Smooth muscle cell (in vitro differentiated cells): ENCODE data around the gene BNIPL. TPM values are rescaled to one million over a fixed set of nuclear protein-coding genes. Genes with fewer than 3 reads are reported as not detected.

ENCODE experiments used
- DNase-seq: peaks from one replicate; lab custom pipeline; 2025; ENCODE audit not compliant: unreplicated experiment; lab: John Stamatoyannopoulos, UW
- H2AFZ ChIP-seq: fragments of 200-600 bp; sonication (generic); 2 replicates; pipeline ENCODE4 v1.6.0; 2016; ENCODE audit warnings: antibody characterized with exemption, low read depth, mild to moderate bottlenecking
- H3F3A ChIP-seq: fragments of 200-600 bp; sonication (generic); 2 replicates; pipeline ENCODE4 v1.6.0; 2017; ENCODE audit warnings: antibody characterized with exemption, low read depth
- H3K27ac ChIP-seq: fragments of 200-600 bp; sonication (generic); 2 replicates; pipeline ENCODE4 v1.5.1; 2016; ENCODE audit warnings: low read depth, mild to moderate bottlenecking
- H3K27me3 ChIP-seq: fragments of 200-600 bp; sonication (generic); 2 replicates; pipeline ENCODE4 v1.6.1; 2016; ENCODE audit warnings: low read depth, mild to moderate bottlenecking
- H3K36me3 ChIP-seq: fragments of 200-600 bp; sonication (generic); 2 replicates; pipeline ENCODE4 v1.5.1; 2016; ENCODE audit warnings: low read depth
- H3K4me1 ChIP-seq: fragments of 200-600 bp; sonication (generic); 2 replicates; pipeline ENCODE4 v1.5.1; 2016; ENCODE audit warnings: low read depth
- H3K4me2 ChIP-seq: fragments of 200-600 bp; sonication (generic); 2 replicates; pipeline ENCODE4 v1.6.0; 2016; ENCODE audit warnings: mild to moderate bottlenecking
- H3K4me3 ChIP-seq: fragments of 200-600 bp; sonication (generic); 2 replicates; pipeline ENCODE4 v1.5.1; 2016; ENCODE audit warnings: mild to moderate bottlenecking
- H3K79me2 ChIP-seq: fragments of 200-600 bp; sonication (generic); 2 replicates; pipeline ENCODE4 v1.6.0; 2016; ENCODE audit warnings: low read depth, mild to moderate bottlenecking
- H3K9ac ChIP-seq: fragments of 200-600 bp; sonication (generic); 2 replicates; pipeline ENCODE4 v1.6.0; 2016; ENCODE audit warnings: low read depth
- H3K9me3 ChIP-seq: fragments of 200-600 bp; sonication (generic); replicated peaks from 2 replicates; pipeline ENCODE4 v1.5.1; 2016; ENCODE audit warnings: low read depth
- H4K20me1 ChIP-seq: fragments of 200-600 bp; sonication (generic); 2 replicates; pipeline ENCODE4 v1.6.0; 2016; ENCODE audit warnings: low read depth
- CTCF ChIP-seq: fragments of 200-600 bp; sonication (generic); IDR thresholded peaks from 2 replicates; pipeline ENCODE4 v1.5.1; 2017; ENCODE audit warnings: borderline replicate concordance, mild to moderate bottlenecking, antibody characterized with exemption; ENCODE audit not compliant: insufficient read depth, poor library complexity, severe bottlenecking
- WGBS: methylation state at CpG from one replicate; pipeline ENCODE4 v1.1.7; 2016; ENCODE audit warnings: low lambda C conversion rate; 5-methylcytosine and 5-hydroxymethylcytosine counted together
- polyA plus RNA-seq: library from polyadenylated mRNA; unstranded; fragments of >200 nt; fragmentation: Nextera tagmentation; extraction: Ambion mirVana; gene quantifications from 2 replicates; pipeline ENCODE4 v1.2.1, GENCODE V29; 2016
- total RNA-seq: library from RNA; depleted of rRNA; stranded (reverse); fragments of >200 nt; gene quantifications from 2 replicates; pipeline ENCODE4 v1.2.3, GENCODE V29; 2014

The BNIPL gene
- total and polyA plus RNA-seq, 2 experiments from 2014 or later: 0.93 to 5.6 TPM

GRCh38 chr1:151037032-151037431 lies 646 bp downstream of the BNIPL start:
- no peaks in the 10 kb centered on the region for H3F3A ChIP-seq
- no peak for DNase-seq
- H3K9ac ChIP-seq: no peak overlapping the region
- peaks cover 5% of the 10 kb centered on the region for H3K36me3 ChIP-seq
- H3K4me1 ChIP-seq: no peaks in the 10 kb centered on the region
- H3K4me3 ChIP-seq: no peak overlapping the region
- H3K4me2 ChIP-seq: no peak overlapping the region
- no peak for TF ChIP-seq CTCF
- H3K27me3 ChIP-seq: no peaks in the 10 kb centered on the region
- 83% methylated on average over 6 of the region's 6 CpGs for whole genome bisulfite sequencing
- H4K20me1 ChIP-seq: no peaks in the 10 kb centered on the region
- no peaks in the 10 kb centered on the region for H3K79me2 ChIP-seq
- no peak overlapping the region for H3K27ac ChIP-seq
- no peaks in the 10 kb centered on the region for H3K9me3 ChIP-seq
- no peak overlapping the region for H2AFZ ChIP-seq

GRCh38 chr1:151039521-151039920 lies 3.1 kb downstream of the BNIPL start:
- H3K27me3 ChIP-seq: no peaks in the 10 kb centered on the region
- H3K79me2 ChIP-seq: no peaks in the 10 kb centered on the region
- H3K27ac ChIP-seq: no peak overlapping the region
- 91% methylated on average over 3 of the region's 3 CpGs for whole genome bisulfite sequencing
- no peaks in the 10 kb centered on the region for H3K9me3 ChIP-seq
- H4K20me1 ChIP-seq: no peaks in the 10 kb centered on the region
- no peak overlapping the region for H3K4me3 ChIP-seq
- H2AFZ ChIP-seq: no peak overlapping the region
- no peak for DNase-seq
- no peaks in the 10 kb centered on the region for H3K4me1 ChIP-seq
- H3K4me2 ChIP-seq: no peak overlapping the region
- peaks cover under 1% of the 10 kb centered on the region for H3K36me3 ChIP-seq
- TF ChIP-seq CTCF: no peak
- H3F3A ChIP-seq: no peaks in the 10 kb centered on the region
- H3K9ac ChIP-seq: no peak overlapping the region

GRCh38 chr1:151043163-151043562 lies 6.8 kb downstream of the BNIPL start:
- no peak for TF ChIP-seq CTCF
- Histone ChIP-seq H3K4me3 (no peak overlapping the region), H3K4me2 (no peak overlapping the region), H3K27me3 (no peaks in the 10 kb centered on the region), H3K27ac (no peak overlapping the region), H3K9me3 (no peaks in the 10 kb centered on the region), H3K79me2 (no peaks in the 10 kb centered on the region), H3K4me1 (no peaks in the 10 kb centered on the region), H3K9ac (no peak overlapping the region), H4K20me1 (no peaks in the 10 kb centered on the region), H2AFZ (no peak overlapping the region), H3F3A (no peaks in the 10 kb centered on the region), H3K36me3 (no peaks in the 10 kb centered on the region)
- 88% methylated on average over 1 of the region's 1 CpG for WGBS
- no peak for DNase-seq

GRCh38 chr1:151047591-151047924 lies 11.2 kb downstream of the BNIPL start, which contains the start of gene C1orf56:
Gene C1orf56 (plus strand): TSS chr1:151047751. CDS start chr1:151047848, 97 bp downstream.
- H3K4me2 ChIP-seq: peak within 1 kb of the TSS; percentile 89
- under 1% methylated on average over 28 of the region's 29 CpGs for WGBS
- H3F3A ChIP-seq: peaks cover 23% of the 10 kb centered on the region
- peak within 1 kb of the TSS; percentile 23 for H2AFZ ChIP-seq
- H3K9ac ChIP-seq: peak within 1 kb of the TSS; percentile 62
- H4K20me1 ChIP-seq: no peaks in the 10 kb centered on the region
- peak; percentile 50 for DNase-seq
- no peak for TF ChIP-seq CTCF
- H3K79me2 ChIP-seq: no peaks in the 10 kb centered on the region
- no peaks in the 10 kb centered on the region for H3K9me3 ChIP-seq
- H3K27me3 ChIP-seq: no peaks in the 10 kb centered on the region
- no peaks in the 10 kb centered on the region for H3K4me1 ChIP-seq
- no peaks in the 10 kb centered on the region for H3K36me3 ChIP-seq
- H3K4me3 ChIP-seq: peak within 1 kb of the TSS; percentile 69
- peak within 1 kb of the TSS; percentile 45 for H3K27ac ChIP-seq
